Sigmoid colon (tissue), 7 donors: ENCODE measurements around the gene POC1B. TPM values are rescaled to one million over a fixed set of nuclear protein-coding genes. Genes with fewer than 3 reads are reported as not detected.

Experiments
- DNase-seq: peaks from one replicate; pipeline ENCODE4 v3.0.0-alpha.2; 2019
- H3K27ac ChIP-seq, 4 donors: fragments of 200-600 bp; sonication (generic); one replicate each; pipeline ENCODE4 v1.5.1; 2016 to 2019; ENCODE audit warnings: mild to moderate bottlenecking in 1 of 4
- H3K27me3 ChIP-seq, 3 donors: fragments of 200-600 bp; sonication (generic); one replicate each; pipeline ENCODE4 v1.5.1; 2019; ENCODE audit warnings: mild to moderate bottlenecking in 1 of 3
- H3K36me3 ChIP-seq, 4 donors: fragments of 200-600 bp; sonication (generic); one replicate each; pipeline ENCODE4 v1.5.1; 2016 to 2019
- H3K4me1 ChIP-seq, 4 donors: fragments of 200-600 bp; sonication (generic); one replicate each; pipeline ENCODE4 v1.5.1; 2017 to 2019
- H3K4me3 ChIP-seq, 4 donors: fragments of 200-600 bp; sonication (generic); one replicate each; pipeline ENCODE4 v1.5.1; 2017 to 2019; ENCODE audit warnings: mild to moderate bottlenecking in 2 of 4, moderate library complexity in 1 of 4
- H3K9me3 ChIP-seq, 4 donors: fragments of 200-600 bp in 3 of 4; sonication (generic) in 3 of 4; one replicate each; pipeline versions ENCODE4 v1.5.1 to v1.6.1; 2013 to 2019
- CTCF ChIP-seq, 4 experiments: fragments of 450-650 bp in 3 of 4; fragments of 200-600 bp in 1 of 4; IDR thresholded peaks; one replicate each; pipeline ENCODE4 v1.5.1; 2016 to 2019; ENCODE audit warnings: antibody characterized with exemption in 4 of 4, mild to moderate bottlenecking in 3 of 4, moderate library complexity in 2 of 4
- EP300 ChIP-seq, 4 donors: sonication (generic); formaldehyde crosslinking; IDR thresholded peaks; one replicate each; pipeline ENCODE4 v1.6.1; 2017; ENCODE audit warnings: antibody characterized with exemption in 4 of 4
- POLR2A ChIP-seq, 2 donors: fragments of 450-650 bp; IDR thresholded peaks; one replicate each; pipeline ENCODE4 v1.6.1; 2016; ENCODE audit warnings: antibody characterized with exemption in 2 of 2, mild to moderate bottlenecking in 2 of 2, moderate library complexity in 2 of 2
- POLR2AphosphoS5 ChIP-seq, 4 donors: sonication (generic); formaldehyde crosslinking; IDR thresholded peaks; one replicate each; pipeline ENCODE4 v1.6.1; 2017; ENCODE audit warnings: antibody characterized with exemption in 4 of 4
- WGBS, 2 donors: extraction: QIAGEN DNeasy Blood & Tissue Kit; methylation state at CpG; one replicate each; pipeline ENCODE4 v1.1.7; 2013; 5-methylcytosine and 5-hydroxymethylcytosine counted together
- intact Hi-C: fragments of 100-400 bp; cut with DNase I; formaldehyde crosslinking; loops from one replicate; pipeline ENCODE4 v1.15.1; 2023
- polyA plus RNA-seq, 3 donors: library from polyadenylated mRNA; stranded (reverse); fragments of 200-250 nt; gene quantifications; one replicate each; pipeline ENCODE4 v1.2.3, GENCODE V29; 2013
- small RNA-seq, 3 donors: library from RNA; depleted of rRNA; stranded (forward); fragments of <200 nt; gene quantifications; one replicate each; pipeline ENCODE3, GENCODE V24; 2016
- total RNA-seq, 4 donors: library from RNA; depleted of rRNA; stranded (reverse); fragments of >200 nt; gene quantifications; one replicate each; pipeline ENCODE4 v1.1.0, GENCODE V29; 2016
- donor health status: healthy with polysubstance abuse.
- donor health status: Bipolar disorder and iron deficiency.
- donor health status: healthy.

The POC1B gene
- total and polyA plus RNA-seq, 7 donors = 12.5 to 31.7 (median 28.1) TPM

- intact Hi-C loops = no loop called here
- peaks cover 0 to 28% (median 16%) of the 10 kb centered on the region in 4 donors for H3K4me1 ChIP-seq
- H3K36me3 ChIP-seq = no peaks in the 10 kb centered on the region
- no peaks in the 10 kb centered on the region for H3K9me3 ChIP-seq
- H3K27ac ChIP-seq = peak overlapping the region; percentile 1 to 80 (median 57)
- TF ChIP-seq POLR2AphosphoS5 (IDR thresholded peaks at IDR 0.05) = peak in 2 of 4 donors; percentile 42 to 61
- no peak for TF ChIP-seq EP300 (IDR thresholded peaks at IDR 0.05)
- no peaks in the 10 kb centered on the region for H3K27me3 ChIP-seq
- WGBS, 2 donors = 31 to 58% methylated on average over 2 of the region's 2 CpGs
- no peak overlapping the region for H3K4me3 ChIP-seq
- DNase-seq = peak; percentile 68
Measured at GRCh38 chr12:89373763-89374572, 151.9 kb downstream of the POC1B start.

- Histone ChIP-seq H3K4me3 (no peak overlapping the region), H3K27me3 (no peaks in the 10 kb centered on the region), H3K9me3 (no peaks in the 10 kb centered on the region), H3K4me1 (peaks cover 0 to 31% (median 16%) of the 10 kb centered on the region in 4 donors), H3K27ac (peak overlapping the region in 2 of 4 donors; percentile 61 to 80), H3K36me3 (no peaks in the 10 kb centered on the region)
- TF ChIP-seq EP300 (IDR thresholded peaks at IDR 0.05) (no peak), POLR2A (IDR thresholded peaks at IDR 0.05) (no peak), POLR2AphosphoS5 (IDR thresholded peaks at IDR 0.05) (no peak)
- intact Hi-C loops = no loop called here
- DNase-seq = no peak
- WGBS, 2 donors = 46 to 72% methylated on average over 6 of the region's 6 CpGs
Measured at GRCh38 chr12:89372584-89373370, 153.1 kb downstream of the POC1B start.

GRCh38 chr12:89370850-89371249, 155.0 kb downstream of the POC1B start:
- intact Hi-C loops = no loop called here
- no peaks in the 10 kb centered on the region for H3K9me3 ChIP-seq
- H3K4me3 ChIP-seq = no peak overlapping the region
- H3K27ac ChIP-seq = no peak overlapping the region
- no peaks in the 10 kb centered on the region for H3K36me3 ChIP-seq
- H3K27me3 ChIP-seq = no peaks in the 10 kb centered on the region
- no peak for TF ChIP-seq EP300 (IDR thresholded peaks at IDR 0.05)
- TF ChIP-seq POLR2A (IDR thresholded peaks at IDR 0.05) = no peak
- no peak for TF ChIP-seq CTCF (IDR thresholded peaks at IDR 0.05)
- TF ChIP-seq POLR2AphosphoS5 (IDR thresholded peaks at IDR 0.05) = no peak
- no peak for DNase-seq
- 75 to 77% methylated on average over 7 of the region's 7 CpGs for WGBS, 2 donors
- H3K4me1 ChIP-seq = peaks cover 0 to 31% (median 16%) of the 10 kb centered on the region in 4 donors

GRCh38 chr12:89370421-89370831, 155.4 kb downstream of the POC1B start:
- intact Hi-C loops = no loop called here
- Histone ChIP-seq H3K36me3 (no peaks in the 10 kb centered on the region), H3K27me3 (no peaks in the 10 kb centered on the region), H3K4me3 (no peak overlapping the region), H3K27ac (no peak overlapping the region), H3K9me3 (no peaks in the 10 kb centered on the region), H3K4me1 (peaks cover 0 to 31% (median 16%) of the 10 kb centered on the region in 4 donors)
- TF ChIP-seq CTCF (IDR thresholded peaks at IDR 0.05) = no peak
- TF ChIP-seq POLR2AphosphoS5 (IDR thresholded peaks at IDR 0.05) = no peak
- TF ChIP-seq EP300 (IDR thresholded peaks at IDR 0.05) = no peak
- no peak for TF ChIP-seq POLR2A (IDR thresholded peaks at IDR 0.05)
- DNase-seq = no peak
- 20 to 41% methylated on average over 3 of the region's 3 CpGs for WGBS, 2 donors

Small RNA genes lying within 50 kb of the gene (small RNA-seq; reads per million reads assigned to genes)
- gene AC025034.2 (0 reads per million in 3 donors), gene POC1B-GALNT4 (0 to 0.06 (median 0) reads per million in 3 donors)

Other genes starting within 250 kb of the POC1B start
- 10 to 100 TPM; 31.0 to 36.4 (median 33.0) TPM for gene DUSP6, start 173.5 kb downstream of the POC1B start, total RNA-seq
- 10 to 100 TPM; 27.0 to 39.7 (median 36.3) TPM for gene DUSP6, start 173.5 kb downstream of the POC1B start, polyA plus RNA-seq
- gene GALNT4, start 1.3 kb downstream of the POC1B start, total RNA-seq = 1 to 10 TPM; 3.4 to 4.8 (median 4.3) TPM
- gene GALNT4, start 1.3 kb downstream of the POC1B start, polyA plus RNA-seq = 10 to 100 TPM in 1 of 3 donors, 1 to 10 TPM in 2; 3.6 to 14.6 (median 4.9) TPM
- gene ATP2B1, start 182.8 kb upstream of the POC1B start, total RNA-seq = 10 to 100 TPM; 27.6 to 39.1 (median 34.4) TPM
- 10 to 100 TPM in 1 of 3 donors, 1 to 10 TPM in 2; 4.8 to 21.4 (median 5.5) TPM for gene ATP2B1, start 182.8 kb upstream of the POC1B start, polyA plus RNA-seq